HCT116 (cell line): ENCODE results near the gene DIP2C. TPM values are rescaled to one million over a fixed set of nuclear protein-coding genes. Genes with fewer than 3 reads are reported as not detected.

Experiments used
- ATAC-seq: fragments of 200-7000 bp; cut with Tn5 transposase; 2 replicates; pipeline ENCODE4 v1.9.1; 2020; ENCODE audit warnings: mild to moderate bottlenecking, moderate library complexity
- BruUV-seq: library from RNA; stranded (reverse); fragments of 400-500 nt; replicated peaks from 2 replicates; lab custom pipeline; 2021; lab: Mats Ljungman, UMichigan
- CTCF ChIA-PET: fragments of 300-600 bp; sonication (Branson Sonifier 250); formaldehyde crosslinking; loops from one replicate; lab custom pipeline; 2021; ENCODE audit warnings: antibody characterized with exemption; lab: Charles Lee
- POLR2A ChIA-PET: fragments of 300-600, 350-600 bp; sonication (Branson Sonifier 250); formaldehyde crosslinking; loops from one replicate; lab custom pipeline; 2021; ENCODE audit warnings: antibody characterized with exemption; lab: Charles Lee
- RAD21 ChIA-PET, 2 experiments: fragments of 300-600 bp; sonication (Branson Sonifier 250); formaldehyde crosslinking; loops; one replicate each; lab custom pipeline; 2023; ENCODE audit warnings: low total read pairs in 2 of 2; ENCODE audit not compliant: uncharacterized antibody in 2 of 2, unreplicated experiment in 2 of 2, low non-redundant PET in 1 of 2; lab: Charles Lee
- DNase-seq: peaks from one replicate; pipeline ENCODE4 v3.0.0-alpha.2; 2010; ENCODE audit warnings: low read depth, low spot score
- H2AFZ ChIP-seq: fragments of 200-600 bp; shearing (Covaris generic), sonication (generic); 2 replicates; pipeline ENCODE4 v1.6.1; 2017; ENCODE audit warnings: low read depth, mixed run types, mixed read lengths, antibody characterized with exemption, low read length; ENCODE audit not compliant: poor library complexity, severe bottlenecking
- H3K27ac ChIP-seq: 2 replicates; pipeline ENCODE4 v1.5.1; 2012; ENCODE audit warnings: low read depth, low read length
- H3K27me3 ChIP-seq: fragments of 200-600 bp; sonication (generic); 2 replicates; pipeline ENCODE4 v1.6.1; 2016; ENCODE audit warnings: mixed run types, low read length, mixed read lengths; ENCODE audit not compliant: insufficient read depth
- H3K36me3 ChIP-seq, 2 experiments: fragments of 200-500 bp in 1 of 2; fragments of 200-600 bp in 1 of 2; sonication (Bioruptor generic) in 1 of 2; sonication (generic) in 1 of 2; 2 replicates each; pipeline versions ENCODE4 v1.5.1 to v1.6.1; 2014 to 2016; ENCODE audit warnings: low read length in 2 of 2, inconsistent platforms in 1 of 2, mixed read lengths in 1 of 2, mixed run types in 1 of 2; ENCODE audit not compliant: insufficient read depth in 2 of 2, control insufficient read depth in 1 of 2
- H3K4me1 ChIP-seq, 2 experiments: fragments of 200-600 bp in 1 of 2; sonication (generic) in 1 of 2; 2 replicates each; pipeline versions ENCODE4 v1.5.1 to v1.6.1; 2012 to 2017; ENCODE audit warnings: low read length in 2 of 2, inconsistent platforms in 1 of 2, mild to moderate bottlenecking in 1 of 2, mixed read lengths in 1 of 2, mixed run types in 1 of 2, moderate library complexity in 1 of 2; ENCODE audit not compliant: insufficient read depth in 2 of 2, control insufficient read depth in 1 of 2
- H3K4me2 ChIP-seq: fragments of 200-600 bp; sonication (generic); 2 replicates; pipeline ENCODE4 v1.6.1; 2017; ENCODE audit warnings: mixed run types, low read length, mixed read lengths
- H3K4me3 ChIP-seq, 2 experiments: fragments of 200-600 bp in 1 of 2; sonication (generic) in 1 of 2; replicated peaks in 1 of 2; 2 replicates each; pipeline ENCODE4 v1.5.1; 2011 to 2016; ENCODE audit warnings: low read length in 2 of 2, control low read depth in 1 of 2, low read depth in 1 of 2, mild to moderate bottlenecking in 1 of 2, mixed read lengths in 1 of 2, mixed run types in 1 of 2
- H3K79me2 ChIP-seq: fragments of 200-600 bp; sonication (generic); 2 replicates; pipeline ENCODE4 v1.6.1; 2017; ENCODE audit warnings: mild to moderate bottlenecking, mixed run types, low read length, moderate library complexity, mixed read lengths; ENCODE audit not compliant: insufficient read depth
- H3K9ac ChIP-seq: fragments of 200-600 bp; sonication (generic); 2 replicates; pipeline ENCODE4 v1.6.1; 2016; ENCODE audit warnings: low read length, mixed read lengths
- H3K9me2 ChIP-seq: fragments of 200-600 bp; sonication (generic), shearing (Covaris generic); 2 replicates; pipeline ENCODE4 v1.6.1; 2017; ENCODE audit warnings: mixed run types, mild to moderate bottlenecking, moderate library complexity; ENCODE audit not compliant: insufficient read depth
- H3K9me3 ChIP-seq, 2 experiments: fragments of 200-500 bp in 1 of 2; fragments of 200-600 bp in 1 of 2; sonication (Bioruptor generic) in 1 of 2; sonication (generic) in 1 of 2; 2 replicates each; pipeline ENCODE4 v1.6.1; 2014 to 2017; ENCODE audit warnings: low read length in 2 of 2, mixed read lengths in 2 of 2, inconsistent platforms in 1 of 2, low read depth in 1 of 2, mild to moderate bottlenecking in 1 of 2, mixed run types in 1 of 2, moderate library complexity in 1 of 2; ENCODE audit not compliant: control insufficient read depth in 1 of 2, insufficient read depth in 1 of 2
- H4K20me1 ChIP-seq: fragments of 200-600 bp; sonication (generic), shearing (Covaris generic); 2 replicates; pipeline ENCODE4 v1.6.1; 2017; ENCODE audit warnings: mixed run types, mild to moderate bottlenecking, moderate library complexity; ENCODE audit not compliant: insufficient read depth
- CBX3 ChIP-seq: IDR thresholded peaks from 2 replicates; pipeline ENCODE4 v1.6.1; 2012; ENCODE audit warnings: low read depth
- EGR1 ChIP-seq: IDR thresholded peaks from 2 replicates; pipeline ENCODE4 v1.6.1; 2012; ENCODE audit warnings: low read depth
- ELF1 ChIP-seq: IDR thresholded peaks from 2 replicates; pipeline ENCODE4 v1.6.1; 2012; ENCODE audit warnings: low read depth, borderline replicate concordance
- POLR2A ChIP-seq: IDR thresholded peaks from 2 replicates; pipeline ENCODE4 v1.7.0; 2011; ENCODE audit warnings: borderline replicate concordance; ENCODE audit not compliant: insufficient read depth, insufficient read length; ENCODE audit errors: extremely low read depth
- RAD21 ChIP-seq: IDR thresholded peaks from 2 replicates; pipeline ENCODE4 v1.6.1; 2012; ENCODE audit warnings: low read depth, mild to moderate bottlenecking
- SP1 ChIP-seq: IDR thresholded peaks from 2 replicates; pipeline ENCODE4 v1.6.1; 2012; ENCODE audit warnings: low read depth
- TCF7L2 ChIP-seq: IDR thresholded peaks from 2 replicates; pipeline ENCODE4 v1.7.0; 2011; ENCODE audit warnings: borderline replicate concordance, inconsistent platforms; ENCODE audit not compliant: insufficient read depth, insufficient read length; ENCODE audit errors: extremely low read depth
- YY1 ChIP-seq: IDR thresholded peaks from 2 replicates; pipeline ENCODE4 v1.6.1; 2011; ENCODE audit warnings: low read length, low read depth, moderate library complexity, mild to moderate bottlenecking; ENCODE audit not compliant: insufficient replicate concordance; ENCODE audit errors: extremely low read depth
- ZNF274 ChIP-seq: fragments of 200-500 bp; sonication (Bioruptor generic); IDR thresholded peaks from 2 replicates; pipeline ENCODE4 v1.6.1; 2014; ENCODE audit warnings: mild to moderate bottlenecking, low read depth, low read length, inconsistent platforms
- intact Hi-C: fragments of 100-400 bp; cut with micrococcal nuclease; formaldehyde crosslinking; loops from 2 replicates; pipeline ENCODE4 v1.10.0; 2022
- total RNA-seq: library from RNA; stranded (reverse); gene quantifications from one replicate; pipeline ENCODE4 v1.2.1, GENCODE V29; 2021; ENCODE audit not compliant: unreplicated experiment
- TF ChIP-seq, protein P1 (sequence below), 3 experiments: fragments of 200-600 bp in 1 of 3; sonication (generic) in 1 of 3; IDR thresholded peaks in 2 of 3; conservative IDR thresholded peaks in 1 of 3; 2 replicates each; pipeline ENCODE4 v1.5.1; 2012 to 2017; ENCODE audit warnings: low read depth in 2 of 3, low read length in 2 of 3, antibody characterized with exemption in 1 of 3, borderline replicate concordance in 1 of 3, control low read depth in 1 of 3, mild to moderate bottlenecking in 1 of 3, mixed read lengths in 1 of 3, mixed run types in 1 of 3, moderate library complexity in 1 of 3; ENCODE audit not compliant: insufficient read depth in 1 of 3
- TF ChIP-seq, protein P2 (sequence below): IDR thresholded peaks from 2 replicates; pipeline ENCODE4 v1.6.1; 2012

The DIP2C gene
- total RNA-seq, 1 experiment from 2014 or later = 15.4 TPM

DNA sequence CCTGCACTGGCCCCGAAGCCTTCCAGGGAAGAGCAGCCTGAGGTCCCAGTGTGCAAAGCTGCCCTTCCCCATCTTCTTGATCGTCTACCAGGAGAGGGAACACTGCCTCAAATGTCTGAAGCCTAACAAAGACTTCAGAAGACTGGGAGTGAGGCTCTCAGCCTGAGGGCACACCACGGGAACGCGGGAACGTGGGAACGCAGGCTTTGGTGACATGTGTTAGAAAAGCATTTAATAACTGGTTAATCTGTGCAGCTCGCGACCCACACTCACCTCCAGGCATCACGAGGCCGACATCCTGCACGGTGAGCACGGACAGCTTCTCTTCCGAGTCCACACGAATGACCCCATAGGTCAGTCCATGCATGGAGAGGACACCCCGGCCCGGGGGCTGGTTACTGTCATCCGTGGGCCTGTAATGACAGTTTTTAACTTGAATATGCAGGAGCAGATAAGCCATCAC is 320.2 kb downstream of the DIP2C start:
- BruUV-seq = no TSS peak
- Histone ChIP-seq H4K20me1 (no peaks in the 10 kb centered on the region), H3K4me2 (no peak overlapping the region), H3K9ac (no peak overlapping the region), H2AFZ (no peak overlapping the region), H3K4me1 (peaks cover 0 to 7% of the 10 kb centered on the region in 2 experiments; a peak in 1 of 4 replicates), H3K27ac (no peak overlapping the region), H3K36me3 (peaks cover 0 to 4% of the 10 kb centered on the region in 2 experiments; a peak in 1 of 4 replicates), H3K9me2 (no peaks in the 10 kb centered on the region), H3K79me2 (no peaks in the 10 kb centered on the region), H3K27me3 (no peaks in the 10 kb centered on the region), H3K4me3 (no peak overlapping the region), H3K9me3 (no peaks in the 10 kb centered on the region)
- intact Hi-C loops = no loop called here
- ChIA-PET POLR2A (no interaction called here), CTCF (no interaction called here), RAD21 (no interaction called here)
- DNase-seq = no peak
- no peak for ATAC-seq
- no peak for TF ChIP-seq EGR1
- no peak for TF ChIP-seq POLR2A
- no peak for TF ChIP-seq CBX3
- no peak for TF ChIP-seq YY1
- TF ChIP-seq RAD21 = no peak
- TF ChIP-seq, protein P1, sequence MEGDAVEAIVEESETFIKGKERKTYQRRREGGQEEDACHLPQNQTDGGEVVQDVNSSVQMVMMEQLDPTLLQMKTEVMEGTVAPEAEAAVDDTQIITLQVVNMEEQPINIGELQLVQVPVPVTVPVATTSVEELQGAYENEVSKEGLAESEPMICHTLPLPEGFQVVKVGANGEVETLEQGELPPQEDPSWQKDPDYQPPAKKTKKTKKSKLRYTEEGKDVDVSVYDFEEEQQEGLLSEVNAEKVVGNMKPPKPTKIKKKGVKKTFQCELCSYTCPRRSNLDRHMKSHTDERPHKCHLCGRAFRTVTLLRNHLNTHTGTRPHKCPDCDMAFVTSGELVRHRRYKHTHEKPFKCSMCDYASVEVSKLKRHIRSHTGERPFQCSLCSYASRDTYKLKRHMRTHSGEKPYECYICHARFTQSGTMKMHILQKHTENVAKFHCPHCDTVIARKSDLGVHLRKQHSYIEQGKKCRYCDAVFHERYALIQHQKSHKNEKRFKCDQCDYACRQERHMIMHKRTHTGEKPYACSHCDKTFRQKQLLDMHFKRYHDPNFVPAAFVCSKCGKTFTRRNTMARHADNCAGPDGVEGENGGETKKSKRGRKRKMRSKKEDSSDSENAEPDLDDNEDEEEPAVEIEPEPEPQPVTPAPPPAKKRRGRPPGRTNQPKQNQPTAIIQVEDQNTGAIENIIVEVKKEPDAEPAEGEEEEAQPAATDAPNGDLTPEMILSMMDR (IDR thresholded peaks at IDR 0.05 in 2 of 3, conservative IDR thresholded peaks at IDR 0.05 in 1 of 3; ENCODE audit: borderline replicate concordance in 1 of 3, insufficient read depth in 1 of 3, low read depth in 2 of 3, low read length in 2 of 3) = no peak
- no peak for TF ChIP-seq TCF7L2
- no peak for TF ChIP-seq ZNF274
- no peak for TF ChIP-seq ELF1
- no peak for TF ChIP-seq SP1
- TF ChIP-seq, protein P2, sequence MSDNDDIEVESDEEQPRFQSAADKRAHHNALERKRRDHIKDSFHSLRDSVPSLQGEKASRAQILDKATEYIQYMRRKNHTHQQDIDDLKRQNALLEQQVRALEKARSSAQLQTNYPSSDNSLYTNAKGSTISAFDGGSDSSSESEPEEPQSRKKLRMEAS = no peak
